Epithelial cell of esophagus (primary cell): ENCODE results near the gene NRXN3.

ENCODE experiments used
- DNase-seq: peaks from one replicate; pipeline ENCODE4 v3.0.0; 2010; ENCODE audit warnings: low read depth
- H3K4me3 ChIP-seq: 2 replicates; pipeline ENCODE4 v1.5.1; 2011; ENCODE audit warnings: mild to moderate bottlenecking, low read length, control low read depth
- CTCF ChIP-seq: IDR thresholded peaks from 2 replicates; pipeline ENCODE4 v1.5.1; 2011; ENCODE audit warnings: low read depth, mild to moderate bottlenecking, low read length, control low read depth, inconsistent platforms; ENCODE audit not compliant: insufficient read depth; ENCODE audit errors: missing control alignments

Gene NRXN3

GRCh38 chr14:79295385-79295784, 1125.2 kb downstream of the NRXN3 start:
- TF ChIP-seq CTCF: no peak
- H3K4me3 ChIP-seq: no peak overlapping the region
- no peak for DNase-seq

GRCh38 chr14:79298373-79298772, 1128.2 kb downstream of the NRXN3 start:
- no peak for TF ChIP-seq CTCF
- H3K4me3 ChIP-seq: no peak overlapping the region
- no peak for DNase-seq

GRCh38 chr14:79299162-79299561, 1129.0 kb downstream of the NRXN3 start:
- no peak for DNase-seq
- TF ChIP-seq CTCF: no peak
- H3K4me3 ChIP-seq: no peak overlapping the region

GRCh38 chr14:79304279-79304678, 1134.1 kb downstream of the NRXN3 start:
- TF ChIP-seq CTCF: no peak
- DNase-seq: no peak
- no peak overlapping the region for H3K4me3 ChIP-seq

- no peak overlapping the region for H3K4me3 ChIP-seq
- DNase-seq: no peak
- no peak for TF ChIP-seq CTCF
Observed at GRCh38 chr14:79306546-79306945, 1136.4 kb downstream of the NRXN3 start.

GRCh38 chr14:79318371-79318770, 1148.2 kb downstream of the NRXN3 start:
- DNase-seq: no peak
- TF ChIP-seq CTCF: no peak
- no peak overlapping the region for H3K4me3 ChIP-seq

GRCh38 chr14:79320561-79320960, 1150.4 kb downstream of the NRXN3 start:
- no peak for DNase-seq
- no peak for TF ChIP-seq CTCF
- H3K4me3 ChIP-seq: no peak overlapping the region
